T-cell (primary cell): ENCODE data around the gene ACACA. TPM values are rescaled to one million over a fixed set of nuclear protein-coding genes. Genes with fewer than 3 reads are reported as not detected.

ENCODE experiments used
- ATAC-seq, 4 experiments: fragments of 200-7000 bp in 3 of 4; fragments of 150-1000 bp in 1 of 4; cut with Tn5 transposase; replicated peaks in 1 of 4; 1 replicate in 3 of 4; 2 replicates in 1 of 4; pipeline ENCODE4 v1.10.0; 2021; ENCODE audit warnings: moderate library complexity in 3 of 4, mild to moderate bottlenecking in 2 of 4, moderate number of reproducible peaks in 1 of 4
- CTCF ChIA-PET, 2 donors: fragments of 300-600 bp; sonication (Branson Sonifier 250); formaldehyde crosslinking; loops; one replicate each; lab custom pipeline; 2022; ENCODE audit warnings: antibody characterized with exemption in 2 of 2; lab: Charles Lee
- POLR2A ChIA-PET, 2 donors: fragments of 300-600 bp; sonication (Branson Sonifier 250); formaldehyde crosslinking; loops; one replicate each; lab custom pipeline; 2022; ENCODE audit warnings: antibody characterized with exemption in 2 of 2; lab: Charles Lee
- DNase-seq, 35 experiments: peaks; one replicate each; pipeline versions ENCODE4 v3.0.0 to v3.0.0-alpha.2; 2013 to 2023
- H3K27ac ChIP-seq: one replicate; pipeline ENCODE4 v1.5.1; 2013; ENCODE audit warnings: low read length
- H3K27me3 ChIP-seq, 2 experiments: replicated peaks in 1 of 2; 1 replicate in 1 of 2; 2 replicates in 1 of 2; pipeline versions ENCODE4 v1.6.1 to v1.7.0; 2013; ENCODE audit warnings: low read length in 1 of 2, mixed read lengths in 1 of 2; ENCODE audit not compliant: control insufficient read depth in 2 of 2, insufficient read depth in 2 of 2; ENCODE audit errors: extremely low read depth in 1 of 2
- H3K36me3 ChIP-seq, 2 donors: 1 replicate in 1 of 2; 2 replicates in 1 of 2; pipeline versions ENCODE4 v1.6.1 to v1.7.0; 2013; ENCODE audit warnings: low read length in 1 of 2; ENCODE audit not compliant: control insufficient read depth in 2 of 2, insufficient read depth in 1 of 2; ENCODE audit errors: extremely low read depth in 1 of 2
- H3K4me1 ChIP-seq, 2 experiments: 1 replicate in 1 of 2; 2 replicates in 1 of 2; pipeline versions ENCODE4 v1.6.1 to v1.7.0; 2013; ENCODE audit warnings: low read length in 2 of 2, mixed read lengths in 1 of 2; ENCODE audit not compliant: insufficient read depth in 2 of 2, control insufficient read depth in 1 of 2; ENCODE audit errors: extremely low read depth in 1 of 2
- H3K4me3 ChIP-seq, 2 donors: 1 replicate in 1 of 2; 2 replicates in 1 of 2; pipeline versions ENCODE4 v1.5.1 to v1.7.0; 2013; ENCODE audit warnings: mild to moderate bottlenecking in 2 of 2, low read length in 1 of 2, moderate library complexity in 1 of 2; ENCODE audit not compliant: control insufficient read depth in 1 of 2; ENCODE audit errors: extremely low read depth in 1 of 2
- H3K9me3 ChIP-seq: 2 replicates; pipeline ENCODE4 v1.7.0; 2013
- H3K27ac Mint-ChIP-seq, 2 donors: one replicate each; pipeline ENCODE4 v1.8.0; 2020 to 2021; ENCODE audit warnings: mild to moderate bottlenecking in 2 of 2, mixed read lengths in 2 of 2
- H3K27me3 Mint-ChIP-seq, 2 donors: one replicate each; pipeline ENCODE4 v1.8.0; 2021 to 2022; ENCODE audit warnings: mixed read lengths in 2 of 2
- H3K36me3 Mint-ChIP-seq: one replicate; pipeline ENCODE4 v1.8.0; 2021; ENCODE audit warnings: mixed read lengths
- H3K4me1 Mint-ChIP-seq, 3 donors: one replicate each; pipeline ENCODE4 v1.8.0; 2020 to 2022; ENCODE audit warnings: mixed read lengths in 3 of 3, mild to moderate bottlenecking in 1 of 3
- H3K4me3 Mint-ChIP-seq, 3 donors: one replicate each; pipeline ENCODE4 v1.8.0; 2020 to 2022; ENCODE audit warnings: mild to moderate bottlenecking in 3 of 3, mixed read lengths in 3 of 3, moderate library complexity in 3 of 3
- H3K9me3 Mint-ChIP-seq, 3 donors: one replicate each; pipeline ENCODE4 v1.8.0; 2020 to 2022; ENCODE audit warnings: mixed read lengths in 3 of 3
- WGBS: methylation state at CpG from one replicate; pipeline ENCODE4 v1.1.5; 2013; ENCODE audit warnings: missing lambda C conversion rate; ENCODE audit not compliant: insufficient coverage; 5-methylcytosine and 5-hydroxymethylcytosine counted together
- total RNA-seq, 35 experiments: library from RNA in 6 of 35; stranded (reverse) in 6 of 35; fragments of 120-200 nt in 1 of 35; gene quantifications; one replicate each; pipeline versions ENCODE4 v1.2.1 to v1.2.4 and lab custom pipeline; 2013 to 2026

Gene ACACA
- total RNA-seq, 5 donors from 2014 or later (not counting 1 experiment from before 2014, with no cell fraction given): 15.9 to 30.2 (median 18.0) TPM

- no peak overlapping the region for H3K4me3 ChIP-seq
- Mint-ChIP-seq H3K27me3 (no peaks in the 10 kb centered on the region), H3K36me3 (peaks cover 44% of the 10 kb centered on the region), H3K9me3 (no peaks in the 10 kb centered on the region), H3K27ac (no peak overlapping the region), H3K4me3 (no peak overlapping the region), H3K4me1 (no peaks in the 10 kb centered on the region)
- peaks cover 0 to 4% of the 10 kb centered on the region in 2 donors for H3K36me3 ChIP-seq
- POLR2A ChIA-PET: no interaction called here
- H3K27ac ChIP-seq: no peak overlapping the region
- H3K27me3 ChIP-seq: no peaks in the 10 kb centered on the region
- ATAC-seq (no peak), DNase-seq (no peak)
- CTCF ChIA-PET: no interaction called here
- H3K9me3 ChIP-seq: no peaks in the 10 kb centered on the region
- WGBS: no CpG with 5 or more reads among the region's 5 CpGs
- H3K4me1 ChIP-seq: no peaks in the 10 kb centered on the region
These were observed 232.4 kb downstream of the ACACA start for GRCh38 chr17:37174205-37174604.

- POLR2A ChIA-PET: no interaction called here
- Mint-ChIP-seq H3K27me3 (no peaks in the 10 kb centered on the region), H3K4me3 (no peak overlapping the region), H3K4me1 (no peaks in the 10 kb centered on the region), H3K27ac (no peak overlapping the region), H3K9me3 (no peaks in the 10 kb centered on the region), H3K36me3 (peaks cover 17% of the 10 kb centered on the region)
- Histone ChIP-seq H3K36me3 (peaks cover 0 to 4% of the 10 kb centered on the region in 2 donors), H3K27ac (no peak overlapping the region), H3K9me3 (no peaks in the 10 kb centered on the region), H3K4me1 (no peaks in the 10 kb centered on the region), H3K4me3 (no peak overlapping the region), H3K27me3 (no peaks in the 10 kb centered on the region)
- no peak for ATAC-seq
- CTCF ChIA-PET: no interaction called here
- 86% methylated on average over 1 of the region's 2 CpGs for WGBS
- DNase-seq: no peak
These were observed 235.7 kb downstream of the ACACA start for GRCh38 chr17:37170881-37171425.

- Histone ChIP-seq H3K36me3 (no peaks in the 10 kb centered on the region), H3K4me3 (no peak overlapping the region), H3K27me3 (no peaks in the 10 kb centered on the region), H3K9me3 (no peaks in the 10 kb centered on the region), H3K4me1 (no peaks in the 10 kb centered on the region), H3K27ac (no peak overlapping the region)
- H3K36me3 Mint-ChIP-seq: peaks cover 13% of the 10 kb centered on the region
- ChIA-PET POLR2A (interaction anchor here in 1 of 2 donors (0.6 kb wide), 1 partner anchor 134 kb away, joined by 3 read pairs; no protein-coding TSS in a partner anchor), CTCF (no interaction called here)
- no peak for DNase-seq
- H3K4me3 Mint-ChIP-seq: no peak overlapping the region
- no peak for ATAC-seq
- H3K27me3 Mint-ChIP-seq: no peaks in the 10 kb centered on the region
- no peaks in the 10 kb centered on the region for H3K4me1 Mint-ChIP-seq
- 60% methylated on average over 1 of the region's 3 CpGs for WGBS
- H3K27ac Mint-ChIP-seq: no peak overlapping the region
- H3K9me3 Mint-ChIP-seq: no peaks in the 10 kb centered on the region
These were observed 237.8 kb downstream of the ACACA start for GRCh38 chr17:37168731-37169353.

GRCh38 chr17:37167756-37168155 is 238.9 kb downstream of the ACACA start:
- DNase-seq: no peak
- Histone ChIP-seq H3K4me3 (no peak overlapping the region), H3K9me3 (no peaks in the 10 kb centered on the region), H3K27ac (no peak overlapping the region), H3K36me3 (no peaks in the 10 kb centered on the region), H3K27me3 (no peaks in the 10 kb centered on the region), H3K4me1 (no peaks in the 10 kb centered on the region)
- no peak for ATAC-seq
- Mint-ChIP-seq H3K27me3 (no peaks in the 10 kb centered on the region), H3K36me3 (peaks cover 19% of the 10 kb centered on the region), H3K27ac (no peak overlapping the region), H3K4me1 (no peaks in the 10 kb centered on the region), H3K4me3 (no peak overlapping the region), H3K9me3 (no peaks in the 10 kb centered on the region)
- CTCF ChIA-PET: no interaction called here
- WGBS: no CpG with 5 or more reads among the region's 1 CpG
- POLR2A ChIA-PET: no interaction called here

- POLR2A ChIA-PET: interaction anchor here in 1 of 2 donors (0.6 to 0.8 kb wide), 2 partner anchors 20 to 53 kb away, joined by 3 to 8 read pairs; no protein-coding TSS in a partner anchor
- H3K4me3 ChIP-seq: no peak overlapping the region
- Mint-ChIP-seq H3K4me1 (no peaks in the 10 kb centered on the region), H3K9me3 (no peaks in the 10 kb centered on the region), H3K27me3 (no peaks in the 10 kb centered on the region), H3K36me3 (peaks cover 40% of the 10 kb centered on the region), H3K27ac (no peak overlapping the region), H3K4me3 (no peak overlapping the region)
- H3K36me3 ChIP-seq: peaks cover 0 to 5% of the 10 kb centered on the region in 2 donors
- DNase-seq (no peak), ATAC-seq (no peak)
- CTCF ChIA-PET: interaction anchor here in 1 of 2 donors (0.8 kb wide), 1 partner anchor 50 kb away, joined by 3 read pairs; no protein-coding TSS in a partner anchor
- H3K27me3 ChIP-seq: no peaks in the 10 kb centered on the region
- no peaks in the 10 kb centered on the region for H3K4me1 ChIP-seq
- 90% methylated on average over 2 of the region's 2 CpGs for WGBS
- no peaks in the 10 kb centered on the region for H3K9me3 ChIP-seq
- H3K27ac ChIP-seq: no peak overlapping the region
These were observed 242.6 kb downstream of the ACACA start for GRCh38 chr17:37164057-37164456.

GRCh38 chr17:37162800-37163199 is 243.8 kb downstream of the ACACA start:
- POLR2A ChIA-PET: no interaction called here
- Histone ChIP-seq H3K4me1 (no peaks in the 10 kb centered on the region), H3K36me3 (peaks cover 0 to 5% of the 10 kb centered on the region in 2 donors), H3K27me3 (no peaks in the 10 kb centered on the region), H3K4me3 (no peak overlapping the region), H3K27ac (no peak overlapping the region), H3K9me3 (no peaks in the 10 kb centered on the region)
- no peaks in the 10 kb centered on the region for H3K4me1 Mint-ChIP-seq
- H3K9me3 Mint-ChIP-seq: no peaks in the 10 kb centered on the region
- H3K27me3 Mint-ChIP-seq: no peaks in the 10 kb centered on the region
- H3K4me3 Mint-ChIP-seq: no peak overlapping the region
- CTCF ChIA-PET: no interaction called here
- H3K36me3 Mint-ChIP-seq: peaks cover 43% of the 10 kb centered on the region
- no peak overlapping the region for H3K27ac Mint-ChIP-seq
- WGBS: 100% methylated on average over 5 of the region's 6 CpGs
- no peak for ATAC-seq
- DNase-seq: no peak
